ENCODE data around the gene PKD2L1.
"Not testable (repeated sequence)": the region's sequence is repeated elsewhere in the genome, so short reads cannot be mapped to it uniquely, and the experiment has no call there.

The PKD2L1 gene

GRCh38 chr10:100276971-100277370 lies 53.1 kb downstream of the PKD2L1 start:
- not testable (repeated sequence) for DNase-seq

- peak; percentile 36 to 74 for DNase-seq
These were observed 62.6 kb downstream of the PKD2L1 start, which contains the start of gene CWF19L1 for GRCh38 chr10:100267239-100268104. Gene CWF19L1, minus strand, starts transcription at chr10:100267638. Its CDS starts 45 bp downstream, at chr10:100267593.

GRCh38 chr10:100265821-100266485 lies 64.1 kb downstream of the PKD2L1 start:
- no peak for DNase-seq

GRCh38 chr10:100254191-100254590 lies 75.8 kb downstream of the PKD2L1 start:
- no peak for DNase-seq

- DNase-seq, result no peak
These were observed 77.0 kb downstream of the PKD2L1 start for GRCh38 chr10:100253041-100253440.

GRCh38 chr10:100248820-100249219 lies 81.2 kb downstream of the PKD2L1 start:
- no peak for DNase-seq

GRCh38 chr10:100245484-100246220 lies 84.4 kb downstream of the PKD2L1 start:
- no peak for DNase-seq

- DNase-seq, result no peak
These were observed 90.2 kb downstream of the PKD2L1 start for GRCh38 chr10:100239851-100240250.

GRCh38 chr10:100238429-100238828 lies 91.6 kb downstream of the PKD2L1 start:
- DNase-seq, result no peak

All from NCI-H526 (cell line).